ENCODE measurements around the gene CD177. TPM values are rescaled to one million over a fixed set of nuclear protein-coding genes. Genes with fewer than 3 reads are reported as not detected.

CD177 gene
- total RNA-seq (0.99 TPM), polyA plus RNA-seq (0.80 TPM)
- long read RNA-seq, donor 1, result 0 reads
- long read RNA-seq, donor 2, result 0 reads
- long read RNA-seq, donor 3, result 0 reads
- long read RNA-seq, donor 4, partial matches to known transcripts, result 0 of 1 reads
- long read RNA-seq, donor 4, other reads (novel, unspliced or antisense), result 0 of 1 reads
- long read RNA-seq, donor 5, result 0 reads
- long read RNA-seq, donor 6, result 0 reads
- long read RNA-seq, donor 7, partial matches to known transcripts, result 0 of 1 reads
- long read RNA-seq, donor 7, other reads (novel, unspliced or antisense), result 0 of 1 reads
- long read RNA-seq, donor 8, result 0 reads
- long read RNA-seq, donor 9, result 0 reads
- long read RNA-seq, donor 10, partial matches to known transcripts, result 0 of 1 reads
- long read RNA-seq, donor 10, other reads (novel, unspliced or antisense), result 0 of 1 reads

DNA sequence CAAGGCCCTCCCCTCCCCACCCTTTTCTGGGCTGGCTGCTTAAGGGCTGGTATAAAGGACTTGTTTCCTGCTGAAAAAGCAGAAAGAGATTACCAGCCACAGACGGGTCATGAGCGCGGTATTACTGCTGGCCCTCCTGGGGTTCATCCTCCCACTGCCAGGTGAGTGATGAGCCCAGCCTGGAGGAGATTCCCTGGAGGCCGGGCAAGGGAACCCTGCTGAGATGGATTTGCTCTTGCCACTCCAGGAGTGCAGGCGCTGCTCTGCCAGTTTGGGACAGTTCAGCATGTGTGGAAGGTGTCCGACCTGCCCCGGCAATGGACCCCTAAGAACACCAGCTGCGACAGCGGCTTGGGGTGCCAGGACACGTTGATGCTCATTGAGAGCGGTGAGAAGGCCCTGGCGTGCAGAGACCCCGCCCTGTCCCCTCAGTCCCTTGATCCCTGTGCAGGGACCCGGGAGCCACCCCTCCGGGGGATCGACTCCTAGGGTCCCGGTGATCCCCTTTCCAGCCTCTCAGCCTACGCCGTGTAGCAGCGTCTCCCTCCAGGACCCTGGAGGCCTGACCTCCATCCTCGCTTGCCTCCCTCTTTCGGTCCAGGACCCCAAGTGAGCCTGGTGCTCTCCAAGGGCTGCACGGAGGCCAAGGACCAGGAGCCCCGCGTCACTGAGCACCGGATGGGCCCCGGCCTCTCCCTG is at the start of gene CD177:
TSS of gene CD177 (plus strand) at position 81 of the 699 bp plus-strand sequence. CDS start at position 110, 29 bp downstream.
- Histone ChIP-seq H3K4me3 (ENCODE audit: low read length in 2 of 2) (no peak within 1 kb of the TSS), H3K9me3 (ENCODE audit: control insufficient read depth in 2 of 2, insufficient read depth in 1 of 2, low read length in 1 of 2) (no peaks in the 10 kb centered on the region), H3K27me3 (ENCODE audit: control insufficient read depth in 2 of 2, insufficient read depth in 1 of 2, low read length in 1 of 2) (peaks cover 0 to 17% of the 10 kb centered on the region in 2 donors), H3K27ac (ENCODE audit: low read depth in 1 of 2, low read length in 1 of 2) (no peak within 1 kb of the TSS), H3K4me1 (ENCODE audit: control insufficient read depth in 2 of 2, insufficient read depth in 2 of 2, low read length in 2 of 2) (no peaks in the 10 kb centered on the region), H3K36me3 (ENCODE audit: control insufficient read depth in 2 of 2, insufficient read depth in 2 of 2, low read length in 1 of 2) (no peaks in the 10 kb centered on the region)
- 69% methylated on average over 27 of the region's 27 CpGs for WGBS
- no peak for DNase-seq (ENCODE audit: low read depth in 6 of 9, low spot score in 9 of 9)

DNA sequence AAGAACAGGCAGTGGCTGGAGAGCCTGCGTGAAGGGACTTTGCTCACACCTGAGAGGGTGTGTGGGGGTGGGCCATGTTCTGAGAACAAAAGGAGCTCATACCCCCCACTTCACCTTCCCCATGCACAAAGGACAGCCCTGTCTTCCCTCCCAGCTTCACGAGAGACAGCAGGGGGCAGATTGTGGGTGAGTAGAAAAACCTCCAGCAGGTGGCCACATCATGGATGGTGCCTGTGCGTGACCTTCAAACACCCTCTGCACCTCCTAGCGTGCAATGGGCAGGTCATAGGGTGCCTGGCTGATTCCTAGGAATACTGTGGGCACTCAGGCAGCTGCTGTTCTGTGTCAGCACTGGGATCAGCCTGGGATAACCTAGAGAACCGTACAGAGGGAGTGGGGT is 47.8 kb upstream of the CD177 start:
- Histone ChIP-seq H3K27me3 (ENCODE audit: control insufficient read depth in 2 of 2, insufficient read depth in 1 of 2, low read length in 1 of 2) (no peaks in the 10 kb centered on the region), H3K27ac (ENCODE audit: low read depth in 1 of 2, low read length in 1 of 2) (no peak overlapping the region), H3K4me1 (ENCODE audit: control insufficient read depth in 2 of 2, insufficient read depth in 2 of 2, low read length in 2 of 2) (no peaks in the 10 kb centered on the region), H3K9me3 (ENCODE audit: control insufficient read depth in 2 of 2, insufficient read depth in 1 of 2, low read length in 1 of 2) (no peaks in the 10 kb centered on the region), H3K4me3 (ENCODE audit: low read length in 2 of 2) (no peak overlapping the region), H3K36me3 (ENCODE audit: control insufficient read depth in 2 of 2, insufficient read depth in 2 of 2, low read length in 1 of 2) (no peaks in the 10 kb centered on the region)
- DNase-seq (ENCODE audit: low read depth in 6 of 9, low spot score in 9 of 9), result no peak
- 67% methylated on average over 5 of the region's 5 CpGs for WGBS

GRCh38 chr19:43306097-43306496 is 47.4 kb upstream of the CD177 start:
- Histone ChIP-seq H3K4me1 (ENCODE audit: control insufficient read depth in 2 of 2, insufficient read depth in 2 of 2, low read length in 2 of 2) (no peaks in the 10 kb centered on the region), H3K9me3 (ENCODE audit: control insufficient read depth in 2 of 2, insufficient read depth in 1 of 2, low read length in 1 of 2) (no peaks in the 10 kb centered on the region), H3K4me3 (ENCODE audit: low read length in 2 of 2) (no peak overlapping the region), H3K27me3 (ENCODE audit: control insufficient read depth in 2 of 2, insufficient read depth in 1 of 2, low read length in 1 of 2) (no peaks in the 10 kb centered on the region), H3K27ac (ENCODE audit: low read depth in 1 of 2, low read length in 1 of 2) (no peak overlapping the region), H3K36me3 (ENCODE audit: control insufficient read depth in 2 of 2, insufficient read depth in 2 of 2, low read length in 1 of 2) (no peaks in the 10 kb centered on the region)
- no peak for DNase-seq (ENCODE audit: low read depth in 6 of 9, low spot score in 9 of 9)
- 98% methylated on average over 1 of the region's 1 CpG for WGBS

DNA sequence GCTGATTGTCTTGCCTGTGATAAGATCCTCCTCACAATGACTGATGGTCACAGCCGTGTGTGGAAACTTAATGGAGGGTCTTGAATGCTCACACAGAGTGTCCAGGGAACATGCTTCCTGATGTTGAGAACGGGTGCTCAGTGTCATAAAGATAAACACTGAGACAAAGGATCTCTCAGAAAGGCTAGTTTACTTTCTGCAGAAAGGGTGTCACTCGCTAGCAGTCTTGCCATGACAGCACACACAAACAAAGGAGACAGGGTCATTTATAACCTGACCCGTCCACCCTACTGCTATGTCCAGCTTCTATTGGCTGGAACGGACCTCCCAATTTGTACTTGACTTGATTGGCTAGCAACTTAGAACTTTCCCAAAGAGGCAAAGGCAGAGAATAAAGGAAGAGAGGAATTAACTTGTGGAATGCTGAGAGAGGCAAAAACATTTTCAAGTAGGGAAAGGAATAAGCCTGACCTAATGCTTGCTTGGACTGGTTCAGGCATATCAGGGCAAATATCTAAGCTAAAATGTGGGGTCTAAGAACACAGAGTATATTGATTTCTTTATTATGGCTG is 45.2 kb upstream of the CD177 start:
- no peak for DNase-seq (ENCODE audit: low read depth in 6 of 9, low spot score in 9 of 9)
- Histone ChIP-seq H3K4me3 (ENCODE audit: low read length in 2 of 2) (no peak overlapping the region), H3K27ac (ENCODE audit: low read depth in 1 of 2, low read length in 1 of 2) (no peak overlapping the region), H3K36me3 (ENCODE audit: control insufficient read depth in 2 of 2, insufficient read depth in 2 of 2, low read length in 1 of 2) (no peaks in the 10 kb centered on the region), H3K4me1 (ENCODE audit: control insufficient read depth in 2 of 2, insufficient read depth in 2 of 2, low read length in 2 of 2) (no peaks in the 10 kb centered on the region), H3K27me3 (ENCODE audit: control insufficient read depth in 2 of 2, insufficient read depth in 1 of 2, low read length in 1 of 2) (no peaks in the 10 kb centered on the region), H3K9me3 (ENCODE audit: control insufficient read depth in 2 of 2, insufficient read depth in 1 of 2, low read length in 1 of 2) (no peaks in the 10 kb centered on the region)
- 84% methylated on average over 5 of the region's 5 CpGs for WGBS

DNA sequence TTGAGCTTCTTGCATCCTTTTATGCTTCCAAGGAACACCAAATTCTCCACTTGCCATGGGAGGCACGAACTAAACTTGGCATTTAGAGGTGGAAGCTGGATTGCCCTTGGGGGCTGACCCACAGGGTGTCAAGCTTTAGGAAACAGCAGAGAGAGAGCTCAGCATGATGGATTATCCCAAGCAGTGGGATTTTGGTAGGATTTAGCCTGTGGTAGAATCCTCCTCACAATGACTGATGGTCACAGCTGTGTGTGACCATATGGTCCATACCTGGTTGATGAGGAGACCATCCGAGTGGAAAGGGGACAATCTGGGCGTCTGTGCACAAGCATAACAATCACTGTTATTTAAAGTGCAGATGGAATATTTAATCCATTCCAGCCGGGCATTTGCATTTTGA is 44.0 kb upstream of the CD177 start:
- H3K4me1 ChIP-seq (ENCODE audit: control insufficient read depth in 2 of 2, insufficient read depth in 2 of 2, low read length in 2 of 2), result no peaks in the 10 kb centered on the region
- DNase-seq (ENCODE audit: low read depth in 6 of 9, low spot score in 9 of 9), result no peak
- WGBS, result 80% methylated on average over 4 of the region's 4 CpGs
- no peak overlapping the region for H3K27ac ChIP-seq (ENCODE audit: low read depth in 1 of 2, low read length in 1 of 2)
- no peak overlapping the region for H3K4me3 ChIP-seq (ENCODE audit: low read length in 2 of 2)
- no peaks in the 10 kb centered on the region for H3K36me3 ChIP-seq (ENCODE audit: control insufficient read depth in 2 of 2, insufficient read depth in 2 of 2, low read length in 1 of 2)
- no peaks in the 10 kb centered on the region for H3K9me3 ChIP-seq (ENCODE audit: control insufficient read depth in 2 of 2, insufficient read depth in 1 of 2, low read length in 1 of 2)
- H3K27me3 ChIP-seq (ENCODE audit: control insufficient read depth in 2 of 2, insufficient read depth in 1 of 2, low read length in 1 of 2), result no peaks in the 10 kb centered on the region

GRCh38 chr19:43310221-43310620 is 43.3 kb upstream of the CD177 start:
- 95% methylated on average over 3 of the region's 3 CpGs for WGBS

GRCh38 chr19:43311256-43311655 is 42.2 kb upstream of the CD177 start:
- Histone ChIP-seq H3K9me3 (ENCODE audit: control insufficient read depth in 2 of 2, insufficient read depth in 1 of 2, low read length in 1 of 2) (no peaks in the 10 kb centered on the region), H3K4me3 (ENCODE audit: low read length in 2 of 2) (no peak overlapping the region), H3K36me3 (ENCODE audit: control insufficient read depth in 2 of 2, insufficient read depth in 2 of 2, low read length in 1 of 2) (no peaks in the 10 kb centered on the region), H3K4me1 (ENCODE audit: control insufficient read depth in 2 of 2, insufficient read depth in 2 of 2, low read length in 2 of 2) (no peaks in the 10 kb centered on the region), H3K27me3 (ENCODE audit: control insufficient read depth in 2 of 2, insufficient read depth in 1 of 2, low read length in 1 of 2) (no peaks in the 10 kb centered on the region), H3K27ac (ENCODE audit: low read depth in 1 of 2, low read length in 1 of 2) (no peak overlapping the region)
- no peak for DNase-seq (ENCODE audit: low read depth in 6 of 9, low spot score in 9 of 9)
- 90% methylated on average over 6 of the region's 6 CpGs for WGBS

More at GRCh38 chr19:43310221-43310620, 43.3 kb upstream of the CD177 start:
- Histone ChIP-seq H3K4me1 (ENCODE audit: control insufficient read depth in 2 of 2, insufficient read depth in 2 of 2, low read length in 2 of 2) (no peaks in the 10 kb centered on the region), H3K27ac (ENCODE audit: low read depth in 1 of 2, low read length in 1 of 2) (no peak overlapping the region), H3K4me3 (ENCODE audit: low read length in 2 of 2) (no peak overlapping the region), H3K27me3 (ENCODE audit: control insufficient read depth in 2 of 2, insufficient read depth in 1 of 2, low read length in 1 of 2) (no peaks in the 10 kb centered on the region), H3K9me3 (ENCODE audit: control insufficient read depth in 2 of 2, insufficient read depth in 1 of 2, low read length in 1 of 2) (no peaks in the 10 kb centered on the region), H3K36me3 (ENCODE audit: control insufficient read depth in 2 of 2, insufficient read depth in 2 of 2, low read length in 1 of 2) (no peaks in the 10 kb centered on the region)
- no peak for DNase-seq (ENCODE audit: low read depth in 6 of 9, low spot score in 9 of 9)

GRCh38 chr19:43311706-43312105 is 41.8 kb upstream of the CD177 start:
- WGBS, result 96% methylated on average over 2 of the region's 2 CpGs
- Histone ChIP-seq H3K27ac (ENCODE audit: low read depth in 1 of 2, low read length in 1 of 2) (no peak overlapping the region), H3K36me3 (ENCODE audit: control insufficient read depth in 2 of 2, insufficient read depth in 2 of 2, low read length in 1 of 2) (no peaks in the 10 kb centered on the region), H3K27me3 (ENCODE audit: control insufficient read depth in 2 of 2, insufficient read depth in 1 of 2, low read length in 1 of 2) (no peaks in the 10 kb centered on the region), H3K4me3 (ENCODE audit: low read length in 2 of 2) (no peak overlapping the region), H3K9me3 (ENCODE audit: control insufficient read depth in 2 of 2, insufficient read depth in 1 of 2, low read length in 1 of 2) (no peaks in the 10 kb centered on the region), H3K4me1 (ENCODE audit: control insufficient read depth in 2 of 2, insufficient read depth in 2 of 2, low read length in 2 of 2) (no peaks in the 10 kb centered on the region)
- no peak for DNase-seq (ENCODE audit: low read depth in 6 of 9, low spot score in 9 of 9)
